T-cell (primary cell): ENCODE results near the gene LRFN4. TPM values are rescaled to one million over a fixed set of nuclear protein-coding genes. Genes with fewer than 3 reads are reported as not detected.

Experiments
- ATAC-seq, 4 experiments: fragments of 200-7000 bp in 3 of 4; fragments of 150-1000 bp in 1 of 4; cut with Tn5 transposase; replicated peaks in 1 of 4; 1 replicate in 3 of 4; 2 replicates in 1 of 4; pipeline ENCODE4 v1.10.0; 2021; ENCODE audit warnings: moderate library complexity in 3 of 4, mild to moderate bottlenecking in 2 of 4, moderate number of reproducible peaks in 1 of 4
- CTCF ChIA-PET, 2 donors: fragments of 300-600 bp; sonication (Branson Sonifier 250); formaldehyde crosslinking; loops; one replicate each; lab custom pipeline; 2022; ENCODE audit warnings: antibody characterized with exemption in 2 of 2; lab: Charles Lee
- POLR2A ChIA-PET, 2 donors: fragments of 300-600 bp; sonication (Branson Sonifier 250); formaldehyde crosslinking; loops; one replicate each; lab custom pipeline; 2022; ENCODE audit warnings: antibody characterized with exemption in 2 of 2; lab: Charles Lee
- DNase-seq, 35 experiments: peaks; one replicate each; pipeline versions ENCODE4 v3.0.0 to v3.0.0-alpha.2; 2013 to 2023
- H3K27ac ChIP-seq: one replicate; pipeline ENCODE4 v1.5.1; 2013; ENCODE audit warnings: low read length
- H3K27me3 ChIP-seq, 2 experiments: replicated peaks in 1 of 2; 1 replicate in 1 of 2; 2 replicates in 1 of 2; pipeline versions ENCODE4 v1.6.1 to v1.7.0; 2013; ENCODE audit warnings: low read length in 1 of 2, mixed read lengths in 1 of 2; ENCODE audit not compliant: control insufficient read depth in 2 of 2, insufficient read depth in 2 of 2; ENCODE audit errors: extremely low read depth in 1 of 2
- H3K36me3 ChIP-seq, 2 donors: 1 replicate in 1 of 2; 2 replicates in 1 of 2; pipeline versions ENCODE4 v1.6.1 to v1.7.0; 2013; ENCODE audit warnings: low read length in 1 of 2; ENCODE audit not compliant: control insufficient read depth in 2 of 2, insufficient read depth in 1 of 2; ENCODE audit errors: extremely low read depth in 1 of 2
- H3K4me1 ChIP-seq, 2 experiments: 1 replicate in 1 of 2; 2 replicates in 1 of 2; pipeline versions ENCODE4 v1.6.1 to v1.7.0; 2013; ENCODE audit warnings: low read length in 2 of 2, mixed read lengths in 1 of 2; ENCODE audit not compliant: insufficient read depth in 2 of 2, control insufficient read depth in 1 of 2; ENCODE audit errors: extremely low read depth in 1 of 2
- H3K4me3 ChIP-seq, 2 donors: 1 replicate in 1 of 2; 2 replicates in 1 of 2; pipeline versions ENCODE4 v1.5.1 to v1.7.0; 2013; ENCODE audit warnings: mild to moderate bottlenecking in 2 of 2, low read length in 1 of 2, moderate library complexity in 1 of 2; ENCODE audit not compliant: control insufficient read depth in 1 of 2; ENCODE audit errors: extremely low read depth in 1 of 2
- H3K9me3 ChIP-seq: 2 replicates; pipeline ENCODE4 v1.7.0; 2013
- H3K27ac Mint-ChIP-seq, 2 donors: one replicate each; pipeline ENCODE4 v1.8.0; 2020 to 2021; ENCODE audit warnings: mild to moderate bottlenecking in 2 of 2, mixed read lengths in 2 of 2
- H3K27me3 Mint-ChIP-seq, 2 donors: one replicate each; pipeline ENCODE4 v1.8.0; 2021 to 2022; ENCODE audit warnings: mixed read lengths in 2 of 2
- H3K36me3 Mint-ChIP-seq: one replicate; pipeline ENCODE4 v1.8.0; 2021; ENCODE audit warnings: mixed read lengths
- H3K4me1 Mint-ChIP-seq, 3 donors: one replicate each; pipeline ENCODE4 v1.8.0; 2020 to 2022; ENCODE audit warnings: mixed read lengths in 3 of 3, mild to moderate bottlenecking in 1 of 3
- H3K4me3 Mint-ChIP-seq, 3 donors: one replicate each; pipeline ENCODE4 v1.8.0; 2020 to 2022; ENCODE audit warnings: mild to moderate bottlenecking in 3 of 3, mixed read lengths in 3 of 3, moderate library complexity in 3 of 3
- H3K9me3 Mint-ChIP-seq, 3 donors: one replicate each; pipeline ENCODE4 v1.8.0; 2020 to 2022; ENCODE audit warnings: mixed read lengths in 3 of 3
- WGBS: methylation state at CpG from one replicate; pipeline ENCODE4 v1.1.5; 2013; ENCODE audit warnings: missing lambda C conversion rate; ENCODE audit not compliant: insufficient coverage; 5-methylcytosine and 5-hydroxymethylcytosine counted together
- total RNA-seq, 35 experiments: library from RNA in 6 of 35; stranded (reverse) in 6 of 35; fragments of 120-200 nt in 1 of 35; gene quantifications; one replicate each; pipeline versions ENCODE4 v1.2.1 to v1.2.4 and lab custom pipeline; 2013 to 2026

Gene LRFN4
- total RNA-seq, 5 donors from 2014 or later (not counting 1 experiment from before 2014, with no cell fraction given) = 1.5 to 12.9 (median 6.7) TPM

GRCh38 chr11:66835768-66836405, 21.0 kb upstream of the LRFN4 start:
- Mint-ChIP-seq H3K36me3 (no peaks in the 10 kb centered on the region), H3K9me3 (no peaks in the 10 kb centered on the region), H3K4me1 (peaks cover 29 to 35% (median 31%) of the 10 kb centered on the region in 3 donors), H3K4me3 (no peak overlapping the region), H3K27me3 (no peaks in the 10 kb centered on the region), H3K27ac (no peak overlapping the region)
- Histone ChIP-seq H3K36me3 (peaks cover 3 to 19% of the 10 kb centered on the region in 2 donors), H3K27me3 (no peaks in the 10 kb centered on the region), H3K4me1 (peaks cover 4 to 12% of the 10 kb centered on the region in 2 experiments), H3K9me3 (no peaks in the 10 kb centered on the region), H3K27ac (no peak overlapping the region), H3K4me3 (no peak overlapping the region)
- DNase-seq (no peak), ATAC-seq (no peak)
- CTCF ChIA-PET = no interaction called here
- WGBS = 100% methylated on average over 3 of the region's 12 CpGs
- POLR2A ChIA-PET = interaction anchor here in 1 of 2 donors (0.5 kb wide), 1 partner anchor 710 kb away, joined by 5 read pairs; no protein-coding TSS in a partner anchor

GRCh38 chr11:66840317-66841091, 16.4 kb upstream of the LRFN4 start:
- ChIA-PET POLR2A (interaction anchor here in 1 of 2 donors (0.7 kb wide), 1 partner anchor 13 kb away, joined by 8 read pairs; no protein-coding TSS in a partner anchor), CTCF (no interaction called here)
- ATAC-seq (no peak), DNase-seq (peak in 1 of 35 experiments; percentile 5)
- Histone ChIP-seq H3K4me1 (peaks cover 22 to 48% of the 10 kb centered on the region in 2 experiments), H3K9me3 (no peaks in the 10 kb centered on the region), H3K4me3 (no peak overlapping the region), H3K27me3 (no peaks in the 10 kb centered on the region), H3K36me3 (peaks cover 3 to 29% of the 10 kb centered on the region in 2 donors), H3K27ac (peak overlapping the region; percentile 40)
- Mint-ChIP-seq H3K36me3 (peaks cover 7% of the 10 kb centered on the region), H3K27ac (peak overlapping the region; percentile 31 to 41), H3K4me1 (peaks cover 45 to 57% (median 53%) of the 10 kb centered on the region in 3 donors), H3K9me3 (no peaks in the 10 kb centered on the region), H3K4me3 (peak overlapping the region; percentile 13 to 98 (median 32)), H3K27me3 (no peaks in the 10 kb centered on the region)
- 85% methylated on average over 3 of the region's 4 CpGs for WGBS

- peaks cover 7% of the 10 kb centered on the region for H3K36me3 Mint-ChIP-seq
- H3K4me1 Mint-ChIP-seq = peaks cover 43 to 59% (median 53%) of the 10 kb centered on the region in 3 donors
Observed at GRCh38 chr11:66841861-66842260, 15.0 kb upstream of the LRFN4 start.

GRCh38 chr11:66842501-66842895, 14.4 kb upstream of the LRFN4 start:
- WGBS = 0% methylated on average over 10 of the region's 11 CpGs
- Histone ChIP-seq H3K27me3 (no peaks in the 10 kb centered on the region), H3K4me3 (peak overlapping the region; percentile 97 to 98), H3K27ac (peak overlapping the region; percentile 99), H3K4me1 (peaks cover 22 to 48% of the 10 kb centered on the region in 2 experiments), H3K9me3 (no peaks in the 10 kb centered on the region), H3K36me3 (peaks cover 7 to 37% of the 10 kb centered on the region in 2 donors)
- peaks cover 10% of the 10 kb centered on the region for H3K36me3 Mint-ChIP-seq
- DNase-seq (peak in 1 of 35 experiments; percentile 24), ATAC-seq (no peak)
- peak overlapping the region; percentile 81 to 98 (median 89) for H3K4me3 Mint-ChIP-seq
- H3K9me3 Mint-ChIP-seq = no peaks in the 10 kb centered on the region
- ChIA-PET POLR2A (interaction anchor here in 1 of 2 donors (0.6 kb wide), 1 partner anchor 441 kb away, joined by 6 read pairs; no protein-coding TSS in a partner anchor), CTCF (interaction anchor here in 1 of 2 donors (0.9 to 1.4 kb wide), 3 partner anchors 116 to 223 kb away, joined by 3 to 6 read pairs (median 3); partner anchors contain the start of genes PC and RBM4B)
- H3K27ac Mint-ChIP-seq = peak overlapping the region; percentile 84 to 93
- peaks cover 43 to 59% (median 53%) of the 10 kb centered on the region in 3 donors for H3K4me1 Mint-ChIP-seq
- no peaks in the 10 kb centered on the region for H3K27me3 Mint-ChIP-seq

More at GRCh38 chr11:66841861-66842260, 15.0 kb upstream of the LRFN4 start:
- peak in 1 of 35 experiments; percentile 10 for DNase-seq
- Histone ChIP-seq H3K4me1 (peaks cover 22 to 48% of the 10 kb centered on the region in 2 experiments), H3K27me3 (no peaks in the 10 kb centered on the region), H3K9me3 (no peaks in the 10 kb centered on the region), H3K36me3 (peaks cover 7 to 37% of the 10 kb centered on the region in 2 donors), H3K4me3 (peak overlapping the region; percentile 97 to 98), H3K27ac (peak overlapping the region; percentile 99)
- no peak for ATAC-seq
- Mint-ChIP-seq H3K4me3 (peak overlapping the region; percentile 81 to 98 (median 89)), H3K27ac (peak overlapping the region; percentile 84 to 93), H3K27me3 (no peaks in the 10 kb centered on the region), H3K9me3 (no peaks in the 10 kb centered on the region)
- WGBS = 69% methylated on average over 7 of the region's 7 CpGs
- CTCF ChIA-PET = interaction anchor here in 1 of 2 donors (0.6 to 1.4 kb wide), 3 partner anchors 117 to 164 kb away, joined by 3 to 6 read pairs (median 3); partner anchors contain the start of genes PC and RBM4B
- POLR2A ChIA-PET = no interaction called here

DNA sequence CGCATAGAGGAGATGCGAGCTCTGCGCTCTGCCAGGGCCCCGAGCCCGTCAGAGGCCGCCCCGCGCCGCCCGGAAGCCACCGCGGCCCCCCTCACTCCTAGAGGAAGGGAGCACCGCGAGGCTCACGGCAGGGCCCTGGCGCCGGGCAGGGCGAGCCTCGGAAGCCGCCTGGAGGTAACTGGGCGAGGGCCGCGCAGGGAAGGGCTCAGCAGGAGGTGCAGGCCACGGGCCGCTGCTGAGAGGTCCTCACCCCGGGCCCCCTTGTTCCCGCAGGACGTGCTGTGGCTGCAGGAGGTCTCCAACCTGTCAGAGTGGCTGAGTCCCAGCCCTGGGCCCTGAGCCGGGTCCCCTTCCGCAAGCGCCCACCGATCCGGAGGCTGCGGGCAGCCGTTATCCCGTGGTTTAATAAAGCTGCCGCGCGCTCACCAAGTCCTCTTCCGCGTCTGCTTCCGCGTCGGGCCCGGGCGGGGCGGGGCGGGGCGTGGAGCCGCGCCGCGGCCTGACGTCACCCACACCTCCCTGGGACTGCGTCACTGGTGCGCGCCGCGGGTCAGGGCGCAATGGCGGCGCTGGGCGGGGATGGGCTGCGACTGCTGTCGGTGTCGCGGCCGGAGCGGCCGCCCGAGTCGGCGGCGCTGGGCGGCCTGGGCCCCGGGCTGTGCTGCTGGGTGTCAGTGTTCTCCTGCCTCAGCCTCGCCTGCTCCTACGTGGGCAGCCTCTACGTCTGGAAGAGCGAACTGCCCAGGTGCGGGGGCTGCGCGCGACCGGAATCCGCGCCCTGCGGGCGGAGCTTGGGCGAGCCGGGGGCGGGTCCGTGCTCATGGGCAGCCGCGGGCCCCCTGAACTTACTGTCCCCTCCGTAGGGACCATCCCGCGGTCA, 13.7 kb upstream of the LRFN4 start, which contains the start of gene RCE1:
Gene RCE1 (plus strand): TSS at position 546 of the 880 bp plus-strand sequence. CDS start 15 bp downstream, at position 561.
- DNase-seq (peak; percentile 83 to 97 (median 89)), ATAC-seq (peak; percentile 89 to 92 (median 90))
- H3K27me3 Mint-ChIP-seq = no peaks in the 10 kb centered on the region
- Histone ChIP-seq H3K4me1 (peaks cover 22 to 48% of the 10 kb centered on the region in 2 experiments), H3K9me3 (no peaks in the 10 kb centered on the region), H3K36me3 (peaks cover 7 to 32% of the 10 kb centered on the region in 2 donors), H3K27ac (peak within 1 kb of the TSS; percentile 99), H3K4me3 (peak within 1 kb of the TSS; percentile 97 to 98), H3K27me3 (no peaks in the 10 kb centered on the region)
- peaks cover 43 to 56% (median 51%) of the 10 kb centered on the region in 3 donors for H3K4me1 Mint-ChIP-seq
- under 1% methylated on average over 98 of the region's 98 CpGs for WGBS
- peaks cover 10% of the 10 kb centered on the region for H3K36me3 Mint-ChIP-seq
- POLR2A ChIA-PET = interaction anchor here in 1 of 2 donors (0.6 kb wide), 1 partner anchor 442 kb away, joined by 6 read pairs; no protein-coding TSS in a partner anchor
- H3K4me3 Mint-ChIP-seq = peak within 1 kb of the TSS; percentile 86 to 98 (median 94)
- H3K9me3 Mint-ChIP-seq = no peaks in the 10 kb centered on the region
- CTCF ChIA-PET = interaction anchor here in 1 of 2 donors (0.6 to 1.4 kb wide), 3 partner anchors 165 to 260 kb away, joined by 3 to 6 read pairs (median 3); partner anchors contain the start of gene RBM4B
- H3K27ac Mint-ChIP-seq = peak within 1 kb of the TSS; percentile 84 to 93
